CD4-positive, alpha-beta T cell treated with Interleukin-6 for 4 hours (primary cell): Measurements from ENCODE around the gene ME3.

Source experiments
- DNase-seq: peaks from one replicate; pipeline ENCODE4 v3.0.0-alpha.2; 2020; ENCODE audit warnings: mixed read lengths

ME3 gene

GRCh38 chr11:86692317-86692716 is 19.9 kb upstream of the ME3 start:
- DNase-seq = no peak

GRCh38 chr11:86688398-86689179 is 16.2 kb upstream of the ME3 start:
- no peak for DNase-seq

GRCh38 chr11:86687185-86687778 is 14.9 kb upstream of the ME3 start:
- no peak for DNase-seq

- DNase-seq = no peak
These were observed 14.1 kb upstream of the ME3 start for GRCh38 chr11:86686531-86686930.

- DNase-seq = no peak
These were observed 9.0 kb upstream of the ME3 start for GRCh38 chr11:86681483-86681756.

GRCh38 chr11:86680716-86681482 is 8.5 kb upstream of the ME3 start:
- no peak for DNase-seq

- DNase-seq = no peak
These were observed 6.4 kb upstream of the ME3 start for GRCh38 chr11:86678823-86679222.

GRCh38 chr11:86678296-86678695 is 5.9 kb upstream of the ME3 start:
- no peak for DNase-seq

- DNase-seq = no peak
These were observed 4.2 kb upstream of the ME3 start for GRCh38 chr11:86676533-86677154.

GRCh38 chr11:86676010-86676409 is 3.6 kb upstream of the ME3 start:
- no peak for DNase-seq

GRCh38 chr11:86675017-86675416 is 2.6 kb upstream of the ME3 start:
- DNase-seq = no peak

- no peak for DNase-seq
These were observed 1.7 kb upstream of the ME3 start for GRCh38 chr11:86673872-86674750.

- no peak for DNase-seq
These were observed 833 bp upstream of the ME3 start for GRCh38 chr11:86673055-86673843.

- peak; percentile 19 for DNase-seq
These were observed 847 bp downstream of the ME3 start for GRCh38 chr11:86671531-86672006.

GRCh38 chr11:86670911-86671310 is 1.5 kb downstream of the ME3 start:
- no peak for DNase-seq

GRCh38 chr11:86670181-86670580 is 2.2 kb downstream of the ME3 start:
- DNase-seq = no peak

GRCh38 chr11:86669424-86669823 is 3.0 kb downstream of the ME3 start:
- DNase-seq = no peak

- no peak for DNase-seq
These were observed 3.5 kb downstream of the ME3 start for GRCh38 chr11:86668929-86669328.

- DNase-seq = no peak
These were observed 6.2 kb downstream of the ME3 start for GRCh38 chr11:86666193-86666592.

GRCh38 chr11:86664930-86665329 is 7.5 kb downstream of the ME3 start:
- DNase-seq = no peak

GRCh38 chr11:86663761-86664160 is 8.7 kb downstream of the ME3 start:
- DNase-seq = no peak

GRCh38 chr11:86663291-86663690 is 9.1 kb downstream of the ME3 start:
- DNase-seq = no peak
